ENCODE results near the gene MLN. TPM values are rescaled to one million over a fixed set of nuclear protein-coding genes. Genes with fewer than 3 reads are reported as not detected.

Gene MLN
- total and polyA plus RNA-seq, 10 donors: not detected

GRCh38 chr6:33808641-33809180, 4.9 kb upstream of the MLN start:
- Histone ChIP-seq H3K36me3 (no peaks in the 10 kb centered on the region), H3K27me3 (replicated peaks in 1 of 7) (peaks cover 0 to 85% (median 21%) of the 10 kb centered on the region in 7 donors), H3K9me3 (no peaks in the 10 kb centered on the region), H3K4me1 (peaks cover 3 to 15% (median 10%) of the 10 kb centered on the region in 6 donors), H3K4me3 (no peak overlapping the region), H3K27ac (no peak overlapping the region)
- no peak for DNase-seq
- intact Hi-C loops (cut with DNase I; ENCODE audit: low total_unique reads): no loop called here
- WGBS, 5 donors: 57 to 77% (median 64%) methylated on average over 8 of the region's 8 CpGs
- TF ChIP-seq POLR2AphosphoS5 (IDR thresholded peaks at IDR 0.05) (no peak), POLR2A (IDR thresholded peaks at IDR 0.05) (no peak), CTCF (IDR thresholded peaks at IDR 0.05 in 8 of 11, conservative IDR thresholded peaks at IDR 0.05 in 3 of 11) (no peak)

- WGBS, 5 donors: 15 to 21% (median 17%) methylated on average over 6 of the region's 6 CpGs
- TF ChIP-seq CTCF (IDR thresholded peaks at IDR 0.05 in 8 of 11, conservative IDR thresholded peaks at IDR 0.05 in 3 of 11): no peak
- no peak for DNase-seq
Observed at GRCh38 chr6:33807606-33808005, 3.8 kb upstream of the MLN start.

DNA sequence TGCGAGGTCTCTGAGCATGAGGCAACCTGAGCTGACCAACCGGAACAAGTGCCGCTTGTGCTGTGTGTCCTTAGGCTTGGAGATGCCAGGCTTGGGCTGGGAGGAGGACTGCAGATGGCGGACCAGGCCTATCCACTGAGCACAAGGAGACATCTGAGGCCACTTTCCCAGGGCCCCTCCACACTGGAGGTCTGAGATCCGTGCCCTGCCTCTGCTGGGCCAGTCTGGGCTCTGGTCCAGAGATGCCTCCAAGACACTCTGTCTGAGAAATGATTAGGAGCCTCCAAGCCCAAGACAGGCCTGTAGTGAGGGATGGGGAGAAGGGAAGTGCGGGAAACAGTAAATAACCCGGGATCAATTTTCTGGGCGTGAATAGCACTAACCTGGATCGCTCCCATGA, 3.0 kb upstream of the MLN start:
- no peak for DNase-seq
- Histone ChIP-seq H3K36me3 (no peaks in the 10 kb centered on the region), H3K4me3 (no peak overlapping the region), H3K27ac (no peak overlapping the region), H3K27me3 (replicated peaks in 1 of 7) (peaks cover 0 to 78% (median 4%) of the 10 kb centered on the region in 7 donors), H3K9me3 (no peaks in the 10 kb centered on the region), H3K4me1 (peaks cover 3 to 15% (median 10%) of the 10 kb centered on the region in 6 donors)
- 77 to 89% (median 80%) methylated on average over 9 of the region's 9 CpGs for WGBS, 5 donors
- intact Hi-C loops (cut with DNase I; ENCODE audit: low total_unique reads): no loop called here
- TF ChIP-seq POLR2A (IDR thresholded peaks at IDR 0.05): no peak
- TF ChIP-seq CTCF (IDR thresholded peaks at IDR 0.05 in 8 of 11, conservative IDR thresholded peaks at IDR 0.05 in 3 of 11): no peak
- TF ChIP-seq POLR2AphosphoS5 (IDR thresholded peaks at IDR 0.05): no peak

More at GRCh38 chr6:33807606-33808005, 3.8 kb upstream of the MLN start:
- intact Hi-C loops (cut with DNase I; ENCODE audit: low total_unique reads): no loop called here
- Histone ChIP-seq H3K27me3 (replicated peaks in 1 of 7) (peaks cover 0 to 80% (median 10%) of the 10 kb centered on the region in 7 donors), H3K36me3 (no peaks in the 10 kb centered on the region), H3K4me3 (no peak overlapping the region), H3K9me3 (no peaks in the 10 kb centered on the region), H3K27ac (no peak overlapping the region), H3K4me1 (peaks cover 3 to 15% (median 10%) of the 10 kb centered on the region in 6 donors)

GRCh38 chr6:33802186-33802958, 1.4 kb downstream of the MLN start:
- peaks cover 0 to 4% (median 2%) of the 10 kb centered on the region in 6 donors for H3K4me1 ChIP-seq
- no peaks in the 10 kb centered on the region for H3K36me3 ChIP-seq
- no peaks in the 10 kb centered on the region for H3K9me3 ChIP-seq
- no peak overlapping the region for H3K27ac ChIP-seq
- H3K27me3 ChIP-seq (replicated peaks in 1 of 7): peaks cover 0 to 58% (median 4%) of the 10 kb centered on the region in 7 donors
- DNase-seq: no peak
- TF ChIP-seq POLR2A (IDR thresholded peaks at IDR 0.05) (no peak), CTCF (IDR thresholded peaks at IDR 0.05 in 8 of 11, conservative IDR thresholded peaks at IDR 0.05 in 3 of 11) (no peak), POLR2AphosphoS5 (IDR thresholded peaks at IDR 0.05) (no peak)
- no peak overlapping the region for H3K4me3 ChIP-seq
- intact Hi-C loops (cut with DNase I; ENCODE audit: low total_unique reads): no loop called here
- WGBS, 5 donors: 65 to 82% (median 81%) methylated on average over 12 to 14 of the region's 14 CpGs
